Parathyroid adenoma (tissue), 2 donors: ENCODE data around the gene CUTA.
A peak's percentile ranks its signal among the peaks of the same experiment; 100 is the strongest.

Source experiments
- H2AFZ ChIP-seq: fragments of 300-600 bp; sonication (generic); one replicate; pipeline ENCODE4 v1.7.0; 2017; ENCODE audit warnings: antibody characterized with exemption, mild to moderate bottlenecking
- H3K27ac ChIP-seq: fragments of 300-600 bp; sonication (generic); one replicate; pipeline ENCODE4 v1.7.0; 2017
- H3K27me3 ChIP-seq: fragments of 300-600 bp; sonication (generic); one replicate; pipeline ENCODE4 v1.7.0; 2017; ENCODE audit warnings: low read length; ENCODE audit not compliant: control insufficient read depth, insufficient read depth
- H3K36me3 ChIP-seq: fragments of 300-600 bp; sonication (generic); one replicate; pipeline ENCODE4 v1.7.0; 2017; ENCODE audit warnings: low read length; ENCODE audit not compliant: control insufficient read depth, insufficient read depth
- H3K4me1 ChIP-seq: fragments of 300-600 bp; sonication (generic); one replicate; pipeline ENCODE4 v1.7.0; 2017; ENCODE audit warnings: control low read depth
- H3K4me2 ChIP-seq: fragments of 300-600 bp; sonication (generic); one replicate; pipeline ENCODE4 v1.7.0; 2017; ENCODE audit warnings: low read length
- H3K4me3 ChIP-seq: fragments of 300-600 bp; sonication (generic); one replicate; pipeline ENCODE4 v1.7.0; 2017; ENCODE audit warnings: low read depth, low read length
- H3K79me2 ChIP-seq: fragments of 300-600 bp; sonication (generic); one replicate; pipeline ENCODE4 v1.7.0; 2017; ENCODE audit warnings: control low read depth
- H3K9ac ChIP-seq: fragments of 300-600 bp; sonication (generic); one replicate; pipeline ENCODE4 v1.7.0; 2017; ENCODE audit warnings: mild to moderate bottlenecking
- H3K9me3 ChIP-seq: fragments of 300-600 bp; sonication (generic); one replicate; pipeline ENCODE4 v1.7.0; 2017; ENCODE audit warnings: low read length; ENCODE audit not compliant: control insufficient read depth
- CTCF ChIP-seq: fragments of 300-600 bp; sonication (generic); IDR thresholded peaks from one replicate; pipeline ENCODE4 v1.7.0; 2017; ENCODE audit warnings: antibody characterized with exemption, mild to moderate bottlenecking
- donor health status: primary hyperparathyroidism.

Gene CUTA

GRCh38 chr6:33453393-33454008 lies 35.6 kb upstream of the CUTA start:
- Histone ChIP-seq H3K4me3 (peak overlapping the region; percentile 95), H3K9me3 (no peaks in the 10 kb centered on the region), H3K4me2 (peak overlapping the region; percentile 94), H3K9ac (no peak overlapping the region), H3K36me3 (no peaks in the 10 kb centered on the region), H3K27ac (peak overlapping the region; percentile 52), H3K79me2 (no peaks in the 10 kb centered on the region), H3K27me3 (no peaks in the 10 kb centered on the region), H3K4me1 (no peaks in the 10 kb centered on the region), H2AFZ (peak overlapping the region; percentile 75)
- no peak for TF ChIP-seq CTCF

- no peaks in the 10 kb centered on the region for H3K4me1 ChIP-seq
- H3K36me3 ChIP-seq = no peaks in the 10 kb centered on the region
- H3K4me3 ChIP-seq = no peak overlapping the region
- no peak overlapping the region for H3K9ac ChIP-seq
- H3K79me2 ChIP-seq = no peaks in the 10 kb centered on the region
- H3K4me2 ChIP-seq = no peak overlapping the region
- H2AFZ ChIP-seq = no peak overlapping the region
- no peak overlapping the region for H3K27ac ChIP-seq
- no peaks in the 10 kb centered on the region for H3K9me3 ChIP-seq
- no peaks in the 10 kb centered on the region for H3K27me3 ChIP-seq
- no peak for TF ChIP-seq CTCF
Observed at GRCh38 chr6:33452496-33452895, 34.6 kb upstream of the CUTA start.

- no peak overlapping the region for H3K4me2 ChIP-seq
- H3K4me3 ChIP-seq = no peak overlapping the region
- no peak overlapping the region for H2AFZ ChIP-seq
- H3K79me2 ChIP-seq = no peaks in the 10 kb centered on the region
- H3K9me3 ChIP-seq = no peaks in the 10 kb centered on the region
- TF ChIP-seq CTCF = no peak
- H3K27me3 ChIP-seq = no peaks in the 10 kb centered on the region
- no peak overlapping the region for H3K9ac ChIP-seq
- no peak overlapping the region for H3K27ac ChIP-seq
- H3K36me3 ChIP-seq = no peaks in the 10 kb centered on the region
- H3K4me1 ChIP-seq = no peaks in the 10 kb centered on the region
Observed at GRCh38 chr6:33451606-33452005, 33.7 kb upstream of the CUTA start.

GRCh38 chr6:33450434-33450833 lies 32.5 kb upstream of the CUTA start:
- Histone ChIP-seq H3K4me3 (no peak overlapping the region), H3K9ac (no peak overlapping the region), H3K4me2 (no peak overlapping the region), H2AFZ (no peak overlapping the region), H3K27me3 (no peaks in the 10 kb centered on the region), H3K27ac (no peak overlapping the region), H3K9me3 (no peaks in the 10 kb centered on the region), H3K36me3 (no peaks in the 10 kb centered on the region), H3K79me2 (peaks cover 2% of the 10 kb centered on the region), H3K4me1 (no peaks in the 10 kb centered on the region)
- no peak for TF ChIP-seq CTCF

- Histone ChIP-seq H3K36me3 (no peaks in the 10 kb centered on the region), H3K27me3 (no peaks in the 10 kb centered on the region), H3K4me2 (no peak overlapping the region), H3K4me1 (no peaks in the 10 kb centered on the region), H3K27ac (no peak overlapping the region), H3K9me3 (no peaks in the 10 kb centered on the region), H3K79me2 (peaks cover 2% of the 10 kb centered on the region), H3K9ac (no peak overlapping the region), H2AFZ (no peak overlapping the region), H3K4me3 (no peak overlapping the region)
- no peak for TF ChIP-seq CTCF
Observed at GRCh38 chr6:33446356-33446755, 28.4 kb upstream of the CUTA start.
